NT2/D1 (cell line): ENCODE measurements around the gene MFSD6.

Experiments used
- YY1 ChIP-seq: IDR thresholded peaks from 2 replicates; pipeline ENCODE4 v1.6.1; 2011; ENCODE audit not compliant: insufficient read length, insufficient read depth
- ZNF274 ChIP-seq: IDR thresholded peaks from 2 replicates; pipeline ENCODE4 v1.6.1; 2011; ENCODE audit warnings: mild to moderate bottlenecking, low read depth, low read length

- TF ChIP-seq ZNF274 (no peak), YY1 (no peak)
Measured at GRCh38 chr2:190504912-190505311, 96.8 kb downstream of the MFSD6 start.
